Large intestine (tissue), 3 donors: Measurements from ENCODE around the gene SELENON. TPM values are rescaled to one million over a fixed set of nuclear protein-coding genes. Genes with fewer than 3 reads are reported as not detected.

Experiments used
- DNase-seq, 2 donors: peaks; one replicate each; pipeline versions ENCODE4 v3.0.0 to v3.0.0-alpha.2; 2013
- H3K27ac ChIP-seq: one replicate; pipeline ENCODE4 v1.5.1; 2013; ENCODE audit warnings: low read length
- H3K27me3 ChIP-seq: 2 replicates; pipeline ENCODE4 v1.6.1; 2013; ENCODE audit warnings: low read length; ENCODE audit not compliant: control insufficient read depth, insufficient read depth
- H3K36me3 ChIP-seq: 2 replicates; pipeline ENCODE4 v1.6.1; 2013; ENCODE audit warnings: low read length; ENCODE audit not compliant: control insufficient read depth, insufficient read depth
- H3K4me1 ChIP-seq: one replicate; pipeline ENCODE4 v1.6.1; 2013; ENCODE audit warnings: low read length; ENCODE audit not compliant: control insufficient read depth, insufficient read depth
- H3K4me3 ChIP-seq: one replicate; pipeline ENCODE4 v1.5.1; 2013; ENCODE audit warnings: low read length
- H3K9me3 ChIP-seq: one replicate; pipeline ENCODE4 v1.6.1; 2013; ENCODE audit warnings: mild to moderate bottlenecking, low read depth, low read length, moderate library complexity; ENCODE audit not compliant: control insufficient read depth
- WGBS: methylation state at CpG from one replicate; pipeline ENCODE4 v1.1.5; 2013; ENCODE audit warnings: low lambda C conversion rate; ENCODE audit not compliant: insufficient coverage; 5-methylcytosine and 5-hydroxymethylcytosine counted together
- polyA plus RNA-seq: library from polyadenylated mRNA; unstranded; fragments of 120-200 nt; gene quantifications from one replicate; pipeline ENCODE4 v1.2.1, GENCODE V29; 2013

SELENON gene
- polyA plus RNA-seq, 1 donor, result 62.9 TPM

DNA sequence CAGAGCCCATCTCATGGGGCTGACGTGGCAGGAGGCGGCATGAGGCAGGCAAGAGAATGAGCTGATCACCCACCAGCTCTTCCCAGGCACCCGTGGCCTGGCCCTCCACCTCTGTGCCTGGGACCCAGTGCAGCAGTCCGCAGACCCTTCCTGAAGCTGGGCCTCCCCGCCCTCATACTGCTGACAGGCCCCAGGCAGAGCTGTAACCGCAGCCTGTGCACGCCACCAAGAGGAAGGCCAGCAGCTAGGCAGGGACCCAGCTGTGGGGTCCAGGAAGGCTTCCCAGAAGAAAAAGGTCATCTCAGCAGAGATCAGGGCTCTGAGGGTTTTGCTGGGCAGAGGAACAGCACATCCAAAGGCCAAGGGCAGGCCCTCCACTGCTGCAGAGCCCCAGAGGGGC lies 9.9 kb downstream of the SELENON start:
- no CpG with 5 or more reads among the region's 7 CpGs for WGBS
- H3K9me3 ChIP-seq, result no peaks in the 10 kb centered on the region
- no peaks in the 10 kb centered on the region for H3K4me1 ChIP-seq
- H3K36me3 ChIP-seq, result peaks cover 80% of the 10 kb centered on the region
- no peaks in the 10 kb centered on the region for H3K27me3 ChIP-seq
- no peak overlapping the region for H3K27ac ChIP-seq
- H3K4me3 ChIP-seq, result no peak overlapping the region
- no peak for DNase-seq

DNA sequence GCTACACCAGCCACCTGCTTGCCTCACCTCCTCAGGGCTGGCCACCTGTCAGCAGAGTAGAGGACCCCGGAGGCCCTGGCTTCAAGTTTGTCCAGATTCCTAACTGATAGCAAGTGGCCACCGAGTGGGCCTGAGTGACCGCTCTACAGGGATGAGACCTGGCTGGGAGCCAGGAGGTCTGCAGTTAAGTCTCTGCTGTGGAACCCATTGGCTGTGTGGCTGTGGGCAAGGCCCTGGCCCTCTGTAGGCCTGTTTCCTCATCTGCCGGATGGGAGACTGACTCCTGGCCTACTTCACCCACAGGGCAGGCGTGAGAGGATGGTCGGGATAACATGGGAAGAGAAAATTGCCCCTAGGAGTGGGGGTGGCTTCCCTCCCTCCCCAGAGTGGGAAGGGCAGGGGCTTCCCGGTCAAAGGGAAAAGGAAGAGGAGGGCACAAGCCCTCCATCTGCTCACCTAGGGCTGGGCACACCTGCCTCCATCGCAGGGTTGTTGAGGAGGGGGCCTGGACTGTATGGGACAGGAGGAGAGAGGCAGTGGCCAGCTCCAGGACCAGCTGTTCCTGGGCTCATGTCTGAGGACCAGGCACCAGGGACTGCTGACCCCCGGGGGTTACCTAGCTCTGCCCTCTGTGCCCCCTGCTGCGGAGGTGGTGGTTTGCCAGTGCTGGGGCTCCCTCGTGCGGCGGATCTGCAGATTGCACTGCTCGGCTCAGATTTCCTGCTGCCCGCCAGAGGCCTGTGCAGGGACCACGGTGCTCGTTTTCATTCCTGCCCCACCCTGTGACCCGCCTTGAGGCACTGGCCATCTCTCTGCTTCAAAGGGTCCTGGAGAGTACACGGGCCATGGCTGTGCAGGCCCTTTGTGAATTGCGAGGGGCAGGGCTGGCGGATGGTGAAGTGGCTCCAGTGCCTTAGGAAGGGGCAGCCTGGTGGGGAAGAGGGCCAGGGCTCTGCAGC lies 10.6 kb downstream of the SELENON start:
- Histone ChIP-seq H3K4me3 (no peak overlapping the region), H3K36me3 (peaks cover 80% of the 10 kb centered on the region), H3K27me3 (no peaks in the 10 kb centered on the region), H3K9me3 (no peaks in the 10 kb centered on the region), H3K27ac (no peak overlapping the region), H3K4me1 (no peaks in the 10 kb centered on the region)
- peak in 1 of 2 donors; percentile 28 for DNase-seq
- WGBS, result no CpG with 5 or more reads among the region's 21 CpGs

DNA sequence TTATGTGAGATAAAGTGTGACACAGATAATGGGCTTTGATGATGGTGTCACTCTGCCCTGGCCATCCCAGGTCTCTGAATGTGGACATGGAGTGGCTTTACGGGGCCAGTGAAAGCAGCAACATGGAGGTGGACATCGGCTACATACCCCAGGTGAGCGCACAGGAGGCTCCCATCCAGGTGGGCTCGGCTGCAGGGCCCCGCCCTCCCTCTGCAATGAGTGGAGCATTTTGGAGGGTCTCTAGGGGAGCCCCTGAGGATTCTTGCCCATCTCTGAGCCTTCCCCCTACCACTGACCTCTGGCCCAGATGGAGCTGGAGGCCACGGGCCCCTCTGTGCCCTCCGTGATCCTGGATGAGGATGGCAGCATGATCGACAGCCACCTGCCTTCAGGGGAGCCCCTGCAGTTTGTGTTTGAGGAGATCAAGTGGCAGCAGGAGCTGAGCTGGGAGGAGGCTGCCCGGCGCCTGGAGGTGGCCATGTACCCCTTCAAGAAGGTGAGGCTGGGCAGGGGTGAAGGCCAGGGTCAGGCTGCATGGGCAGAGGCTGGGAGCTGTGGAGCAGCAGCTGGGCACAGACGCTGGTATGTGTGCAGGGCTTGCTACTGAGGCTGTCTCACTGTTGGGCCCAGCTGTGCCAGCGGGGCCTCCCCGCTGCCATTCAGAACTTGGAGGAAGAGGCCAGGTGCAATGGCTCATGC lies 11.5 kb downstream of the SELENON start:
- Histone ChIP-seq H3K4me1 (no peaks in the 10 kb centered on the region), H3K9me3 (no peaks in the 10 kb centered on the region), H3K27ac (no peak overlapping the region), H3K4me3 (no peak overlapping the region), H3K36me3 (peaks cover 80% of the 10 kb centered on the region), H3K27me3 (no peaks in the 10 kb centered on the region)
- no CpG with 5 or more reads among the region's 13 CpGs for WGBS
- no peak for DNase-seq

DNA sequence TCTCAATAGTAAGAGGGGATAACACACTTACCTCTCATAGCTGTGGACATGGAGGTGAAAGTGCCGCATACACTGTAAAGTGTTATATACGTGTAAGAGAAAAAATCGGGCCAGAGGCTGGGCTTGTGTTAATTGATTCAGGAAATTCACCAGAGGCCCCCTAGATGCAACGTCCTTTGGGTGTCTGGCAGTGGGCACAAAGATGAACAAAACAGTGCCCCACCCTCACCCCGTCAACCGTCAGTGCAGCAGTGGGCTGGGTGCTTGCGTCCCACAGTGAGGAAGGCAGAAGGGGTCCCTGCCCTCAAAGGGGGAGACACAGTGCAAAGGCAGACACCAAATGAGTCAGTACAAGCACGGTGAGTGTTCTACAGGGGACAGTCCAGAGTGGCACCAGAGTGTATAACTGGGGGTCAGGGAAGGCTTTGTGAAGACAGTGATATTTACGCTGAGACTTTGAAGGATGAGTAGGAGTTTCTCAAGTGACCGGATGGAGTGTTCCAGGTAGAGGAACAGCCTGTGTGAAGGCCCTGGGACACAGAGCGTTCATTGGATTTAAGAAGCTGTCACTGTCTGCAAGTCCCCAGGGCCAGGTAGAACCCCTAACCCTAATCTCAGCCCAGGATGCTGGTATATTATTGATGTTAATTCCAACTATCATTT lies 13.2 kb downstream of the SELENON start:
- H3K27ac ChIP-seq, result no peak overlapping the region
- H3K36me3 ChIP-seq, result peaks cover 69% of the 10 kb centered on the region
- H3K4me1 ChIP-seq, result peaks cover 7% of the 10 kb centered on the region
- H3K9me3 ChIP-seq, result no peaks in the 10 kb centered on the region
- DNase-seq, result no peak
- H3K4me3 ChIP-seq, result no peak overlapping the region
- no CpG with 5 or more reads among the region's 11 CpGs for WGBS
- no peaks in the 10 kb centered on the region for H3K27me3 ChIP-seq

DNA sequence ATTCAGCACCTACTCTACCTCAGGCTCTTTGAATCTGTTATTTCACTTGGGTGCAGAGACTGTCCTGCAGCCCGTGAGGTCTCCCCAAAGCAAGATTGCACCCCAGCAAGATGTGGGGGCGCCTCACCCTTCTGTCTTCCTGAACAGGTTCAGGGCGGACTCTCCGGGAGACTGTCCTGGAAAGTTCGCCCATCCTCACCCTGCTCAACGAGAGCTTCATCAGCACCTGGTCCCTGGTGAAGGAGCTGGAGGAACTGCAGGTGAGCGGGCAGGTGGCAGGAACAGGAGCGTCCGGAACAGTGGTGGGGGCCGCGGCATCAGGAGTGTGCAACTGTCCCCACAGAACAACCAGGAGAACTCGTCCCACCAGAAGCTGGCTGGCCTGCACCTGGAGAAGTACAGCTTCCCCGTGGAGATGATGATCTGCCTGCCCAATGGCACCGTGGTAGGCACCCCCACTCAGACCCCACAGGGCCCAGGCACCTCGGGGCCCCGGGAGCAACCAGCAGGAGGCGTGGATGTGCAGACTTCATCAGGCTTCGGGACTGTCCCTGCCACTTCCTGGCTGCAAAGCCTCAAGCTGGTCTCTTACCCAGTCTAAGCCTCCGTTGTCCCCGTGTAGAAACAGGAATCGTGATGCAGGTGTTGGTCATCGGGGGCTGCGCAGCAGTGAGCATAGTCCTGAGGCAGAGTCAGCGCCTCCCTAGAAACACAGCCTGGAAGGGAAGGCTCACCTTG lies 13.9 kb downstream of the SELENON start:
- peaks cover 65% of the 10 kb centered on the region for H3K36me3 ChIP-seq
- WGBS, result 90% methylated on average over 2 of the region's 24 CpGs
- no peak for DNase-seq

DNA sequence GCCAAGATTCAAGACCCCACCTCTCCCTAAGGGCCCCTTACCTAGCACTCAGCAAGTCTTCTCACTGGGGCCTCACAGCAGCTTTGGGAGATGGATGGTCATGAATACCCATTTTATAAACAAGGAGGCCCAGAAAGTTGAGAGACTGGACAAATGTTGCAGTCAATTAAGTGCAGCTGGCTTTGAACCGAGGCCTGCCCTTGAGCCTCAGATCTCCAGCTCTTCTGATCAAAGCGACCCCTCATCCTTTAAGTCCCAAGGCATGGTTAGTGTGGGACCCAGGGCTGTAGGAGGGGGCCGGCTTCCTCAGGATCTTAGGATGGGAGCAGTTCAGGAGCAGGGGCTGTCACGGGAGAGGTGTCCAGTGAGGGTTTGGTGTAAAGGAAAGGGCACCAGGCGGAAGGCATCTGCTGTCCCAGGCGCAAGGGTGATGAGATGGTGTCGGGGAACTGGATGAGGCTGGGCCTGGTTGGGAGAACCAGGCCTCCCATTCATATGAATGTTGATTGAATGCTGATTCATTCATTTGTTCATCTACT lies 14.6 kb downstream of the SELENON start:
- Histone ChIP-seq H3K4me1 (peaks cover 18% of the 10 kb centered on the region), H3K27me3 (no peaks in the 10 kb centered on the region), H3K9me3 (no peaks in the 10 kb centered on the region), H3K27ac (no peak overlapping the region), H3K36me3 (peaks cover 58% of the 10 kb centered on the region), H3K4me3 (no peak overlapping the region)
- WGBS, result no CpG with 5 or more reads among the region's 7 CpGs
- no peak for DNase-seq

More for the DNA sequence above, 13.9 kb downstream of the SELENON start:
- Histone ChIP-seq H3K27ac (no peak overlapping the region), H3K9me3 (no peaks in the 10 kb centered on the region), H3K4me1 (peaks cover 14% of the 10 kb centered on the region), H3K27me3 (no peaks in the 10 kb centered on the region), H3K4me3 (no peak overlapping the region)

DNA sequence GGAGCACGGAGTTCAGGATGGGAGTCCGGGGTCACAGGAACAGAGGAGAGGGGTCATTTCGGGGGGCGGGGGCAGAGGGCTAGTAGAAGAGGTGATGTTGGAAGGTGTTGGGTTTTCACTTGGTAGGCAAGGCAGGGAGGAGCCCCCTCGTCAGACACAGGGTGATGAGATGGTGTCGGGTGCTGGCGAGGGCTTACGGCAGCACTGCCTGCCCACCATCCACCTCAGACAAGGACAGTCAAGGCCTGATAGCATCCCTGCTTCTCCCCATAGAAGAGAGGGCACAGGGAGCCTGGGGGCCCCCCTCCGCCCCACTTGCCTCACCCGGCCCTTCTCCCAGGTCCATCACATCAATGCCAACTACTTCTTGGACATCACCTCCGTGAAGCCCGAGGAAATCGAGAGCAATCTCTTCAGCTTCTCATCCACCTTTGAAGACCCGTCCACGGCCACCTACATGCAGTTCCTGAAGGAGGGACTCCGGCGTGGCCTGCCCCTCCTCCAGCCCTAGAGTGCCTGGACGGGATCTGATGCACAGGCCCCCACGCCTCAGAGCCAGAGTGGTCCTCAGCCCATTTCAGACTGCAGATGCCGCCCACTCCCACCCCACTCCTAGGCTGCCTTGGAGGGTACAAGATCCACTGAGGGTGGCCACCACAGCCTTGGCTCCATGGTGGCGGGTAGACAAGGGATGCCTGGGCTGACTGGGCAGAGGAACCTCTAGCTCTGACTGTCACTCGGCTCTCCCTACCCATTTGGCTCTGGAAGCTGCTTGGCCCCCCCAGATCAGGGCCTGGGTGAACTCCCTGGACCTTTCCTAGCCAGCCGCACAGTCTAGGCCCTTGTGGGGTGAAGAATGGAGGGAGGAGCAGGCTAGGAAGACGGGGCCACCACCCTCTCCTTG lies 15.5 kb downstream of the SELENON start:
- Histone ChIP-seq H3K36me3 (peaks cover 49% of the 10 kb centered on the region), H3K4me3 (no peak overlapping the region), H3K27ac (no peak overlapping the region), H3K9me3 (no peaks in the 10 kb centered on the region), H3K4me1 (peaks cover 18% of the 10 kb centered on the region), H3K27me3 (no peaks in the 10 kb centered on the region)
- 93% methylated on average over 4 of the region's 24 CpGs for WGBS
- no peak for DNase-seq

DNA sequence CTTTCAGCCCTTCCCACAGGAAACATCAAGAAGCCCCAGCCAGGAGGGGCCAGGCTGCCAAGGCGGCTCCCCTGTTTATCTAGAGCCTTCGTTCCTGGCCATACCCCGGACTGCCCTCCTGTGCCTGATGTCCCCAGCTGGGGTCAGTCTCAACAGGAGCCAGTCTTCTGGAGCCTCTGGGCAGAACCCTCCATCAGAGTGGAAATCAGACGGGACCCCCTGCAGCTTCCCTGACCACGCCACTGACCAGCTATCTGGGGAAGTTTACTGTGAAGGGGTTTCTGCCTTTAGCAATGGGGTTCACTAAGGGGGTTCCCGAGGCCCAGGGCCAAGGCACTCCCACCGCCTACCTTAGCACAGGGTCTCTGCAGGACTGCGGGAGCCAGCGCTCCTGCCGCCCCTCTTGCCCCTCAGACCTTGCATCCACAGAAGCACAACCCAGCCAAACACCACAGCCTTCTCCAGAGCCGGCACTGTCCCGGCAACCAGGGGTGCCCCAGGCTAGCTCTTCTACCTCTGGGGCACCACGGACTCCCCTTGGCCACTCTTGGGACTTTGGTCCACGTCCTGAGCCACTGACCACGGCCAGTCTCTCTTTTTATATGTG lies 16.2 kb downstream of the SELENON start:
- WGBS, result no CpG with 5 or more reads among the region's 15 CpGs
- no peak overlapping the region for H3K27ac ChIP-seq
- no peak overlapping the region for H3K4me3 ChIP-seq
- peaks cover 23% of the 10 kb centered on the region for H3K4me1 ChIP-seq
- peaks cover 45% of the 10 kb centered on the region for H3K36me3 ChIP-seq
- no peaks in the 10 kb centered on the region for H3K27me3 ChIP-seq
- no peaks in the 10 kb centered on the region for H3K9me3 ChIP-seq
- no peak for DNase-seq
